GM13976 (cell line): ENCODE results near the gene ORC3.

Source experiments
- DNase-seq: peaks from one replicate; pipeline ENCODE4 v3.0.0; 2012; ENCODE audit warnings: low spot score
- in situ Hi-C: fragments of 300-500 bp; cut with MboI; formaldehyde crosslinking; loops from one replicate; pipeline ENCODE4 v1.12.0; 2022; ENCODE audit warnings: low sequenced_read_pairs, mixed read lengths, inconsistent platforms; ENCODE audit not compliant: unreplicated experiment
- TF ChIP-seq, protein P1 (sequence below): IDR thresholded peaks from 2 replicates; pipeline ENCODE4 v1.5.1; 2012; ENCODE audit warnings: borderline replicate concordance, mild to moderate bottlenecking; ENCODE audit not compliant: insufficient read depth; ENCODE audit errors: extremely low read depth, missing control alignments, control extremely low read depth

ORC3 gene

GRCh38 chr6:87586371-87587077, 3.4 kb upstream of the ORC3 start:
- TF ChIP-seq, protein P1, sequence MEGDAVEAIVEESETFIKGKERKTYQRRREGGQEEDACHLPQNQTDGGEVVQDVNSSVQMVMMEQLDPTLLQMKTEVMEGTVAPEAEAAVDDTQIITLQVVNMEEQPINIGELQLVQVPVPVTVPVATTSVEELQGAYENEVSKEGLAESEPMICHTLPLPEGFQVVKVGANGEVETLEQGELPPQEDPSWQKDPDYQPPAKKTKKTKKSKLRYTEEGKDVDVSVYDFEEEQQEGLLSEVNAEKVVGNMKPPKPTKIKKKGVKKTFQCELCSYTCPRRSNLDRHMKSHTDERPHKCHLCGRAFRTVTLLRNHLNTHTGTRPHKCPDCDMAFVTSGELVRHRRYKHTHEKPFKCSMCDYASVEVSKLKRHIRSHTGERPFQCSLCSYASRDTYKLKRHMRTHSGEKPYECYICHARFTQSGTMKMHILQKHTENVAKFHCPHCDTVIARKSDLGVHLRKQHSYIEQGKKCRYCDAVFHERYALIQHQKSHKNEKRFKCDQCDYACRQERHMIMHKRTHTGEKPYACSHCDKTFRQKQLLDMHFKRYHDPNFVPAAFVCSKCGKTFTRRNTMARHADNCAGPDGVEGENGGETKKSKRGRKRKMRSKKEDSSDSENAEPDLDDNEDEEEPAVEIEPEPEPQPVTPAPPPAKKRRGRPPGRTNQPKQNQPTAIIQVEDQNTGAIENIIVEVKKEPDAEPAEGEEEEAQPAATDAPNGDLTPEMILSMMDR: no peak
- in situ Hi-C loops: no loop called here
- DNase-seq: no peak

DNA sequence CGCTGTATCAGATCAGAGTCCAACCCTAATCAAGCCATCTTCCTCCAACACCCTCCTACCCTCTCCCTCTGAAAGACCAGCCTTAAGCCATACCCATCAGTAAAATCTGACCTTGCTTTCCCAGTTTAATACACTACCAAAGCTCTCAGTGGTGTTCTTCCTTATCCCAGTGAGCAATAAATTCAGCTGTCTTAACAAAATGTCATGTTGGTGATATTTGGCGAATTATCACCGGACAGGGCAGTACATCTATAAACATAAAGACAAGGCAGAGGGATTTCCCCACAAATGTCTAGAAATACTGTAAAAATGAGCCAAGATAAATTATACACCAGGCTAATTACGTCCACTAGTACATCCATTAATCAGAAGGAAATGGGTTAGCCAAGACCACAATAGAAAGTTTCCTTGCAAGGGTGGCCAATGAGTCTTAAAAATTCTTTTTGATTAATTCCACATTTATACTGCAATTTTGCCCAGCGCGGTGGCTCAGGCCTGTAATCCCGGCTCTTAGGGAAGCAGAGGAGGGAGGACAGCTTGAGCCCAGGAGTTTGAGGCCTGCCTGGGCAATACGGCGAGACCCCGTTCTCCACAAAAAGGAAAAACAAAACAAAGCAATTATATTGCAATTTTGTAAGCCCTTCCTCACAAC, 1.1 kb upstream of the ORC3 start:
- TF ChIP-seq, protein P1: no peak
- in situ Hi-C loops: no loop called here
- no peak for DNase-seq

GRCh38 chr6:87590417-87590880, 514 bp downstream of the ORC3 start:
- TF ChIP-seq, protein P1: no peak
- in situ Hi-C loops: no loop called here
- DNase-seq: no peak

GRCh38 chr6:87590990-87591389, 1.1 kb downstream of the ORC3 start:
- DNase-seq: no peak
- in situ Hi-C loops: no loop called here
- TF ChIP-seq, protein P1: no peak

- TF ChIP-seq, protein P1: no peak
- no peak for DNase-seq
- in situ Hi-C loops: no loop called here
These were observed 10.6 kb downstream of the ORC3 start for GRCh38 chr6:87600576-87600975.

GRCh38 chr6:87606199-87606598, 16.3 kb downstream of the ORC3 start:
- in situ Hi-C loops: no loop called here
- DNase-seq: no peak
- TF ChIP-seq, protein P1: no peak
